Measurements from ENCODE around the gene ZNF879.

ZNF879 gene

GRCh38 chr5:179023528-179024189, at the start of gene ZNF879:
ZNF879 (plus strand) TSS chr5:179023804; CDS start chr5:179025005, 1,201 bp downstream.
- DNase-seq = peak; percentile 97

DNA sequence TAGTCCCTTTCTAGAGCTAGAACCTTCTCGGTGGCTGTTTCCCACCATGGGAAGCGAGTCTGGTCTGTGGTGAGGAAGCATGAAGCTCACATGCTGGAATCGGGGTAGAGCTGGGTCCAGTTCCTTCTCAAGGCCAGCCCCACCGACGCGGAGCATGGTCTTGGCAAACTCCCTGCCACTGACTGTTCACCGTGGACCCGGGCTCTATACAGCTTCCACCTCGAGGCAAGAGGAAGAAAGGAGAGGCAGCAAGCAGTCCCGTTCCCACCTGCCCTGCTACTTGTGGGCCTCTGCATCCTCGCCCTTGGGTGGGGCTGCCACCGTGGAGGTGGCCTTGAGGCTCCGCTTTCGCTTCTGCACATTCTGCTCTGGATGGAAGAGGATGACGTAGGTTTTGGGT, 42.2 kb upstream of the ZNF879 start:
- DNase-seq = no peak

DNA sequence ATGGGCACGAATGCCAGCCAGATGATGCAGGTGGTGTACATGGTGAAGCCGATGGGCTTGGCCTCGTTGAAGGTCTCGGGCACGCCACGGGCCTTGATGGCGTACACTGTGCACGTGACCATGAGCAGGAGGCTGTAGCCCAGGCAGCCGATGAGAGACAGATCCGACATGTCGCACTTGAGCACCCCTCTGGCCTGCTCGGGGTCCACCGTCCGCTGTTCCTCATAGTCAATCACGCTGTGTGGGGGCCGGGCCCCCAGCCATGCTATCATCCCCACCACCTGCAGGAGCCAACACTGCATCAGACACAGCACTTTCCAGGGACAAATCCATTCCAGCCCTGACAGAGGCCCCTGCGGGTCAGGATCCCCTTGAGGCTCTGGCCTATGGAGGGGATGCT, 40.7 kb upstream of the ZNF879 start:
- DNase-seq = no peak

DNA sequence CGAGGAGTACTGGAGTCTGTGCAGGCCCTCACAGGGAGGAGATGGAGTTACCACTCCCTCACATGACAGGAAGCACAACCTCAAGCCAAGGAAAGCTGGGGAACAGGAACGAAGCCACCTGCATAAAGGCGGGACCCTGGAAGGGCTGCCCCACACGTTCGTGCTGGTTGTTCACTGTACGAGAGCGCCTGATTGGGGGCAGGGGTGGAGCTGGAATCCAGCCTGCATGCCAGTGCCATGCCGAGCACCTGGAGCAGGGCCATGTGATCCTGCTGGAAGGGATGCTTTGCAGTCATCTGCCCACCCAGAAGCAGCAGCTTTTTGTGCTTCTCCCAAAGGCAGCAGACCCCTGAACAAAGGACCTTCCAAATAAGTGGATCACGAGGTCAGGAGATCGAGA, 39.9 kb upstream of the ZNF879 start:
- DNase-seq = no peak

DNA sequence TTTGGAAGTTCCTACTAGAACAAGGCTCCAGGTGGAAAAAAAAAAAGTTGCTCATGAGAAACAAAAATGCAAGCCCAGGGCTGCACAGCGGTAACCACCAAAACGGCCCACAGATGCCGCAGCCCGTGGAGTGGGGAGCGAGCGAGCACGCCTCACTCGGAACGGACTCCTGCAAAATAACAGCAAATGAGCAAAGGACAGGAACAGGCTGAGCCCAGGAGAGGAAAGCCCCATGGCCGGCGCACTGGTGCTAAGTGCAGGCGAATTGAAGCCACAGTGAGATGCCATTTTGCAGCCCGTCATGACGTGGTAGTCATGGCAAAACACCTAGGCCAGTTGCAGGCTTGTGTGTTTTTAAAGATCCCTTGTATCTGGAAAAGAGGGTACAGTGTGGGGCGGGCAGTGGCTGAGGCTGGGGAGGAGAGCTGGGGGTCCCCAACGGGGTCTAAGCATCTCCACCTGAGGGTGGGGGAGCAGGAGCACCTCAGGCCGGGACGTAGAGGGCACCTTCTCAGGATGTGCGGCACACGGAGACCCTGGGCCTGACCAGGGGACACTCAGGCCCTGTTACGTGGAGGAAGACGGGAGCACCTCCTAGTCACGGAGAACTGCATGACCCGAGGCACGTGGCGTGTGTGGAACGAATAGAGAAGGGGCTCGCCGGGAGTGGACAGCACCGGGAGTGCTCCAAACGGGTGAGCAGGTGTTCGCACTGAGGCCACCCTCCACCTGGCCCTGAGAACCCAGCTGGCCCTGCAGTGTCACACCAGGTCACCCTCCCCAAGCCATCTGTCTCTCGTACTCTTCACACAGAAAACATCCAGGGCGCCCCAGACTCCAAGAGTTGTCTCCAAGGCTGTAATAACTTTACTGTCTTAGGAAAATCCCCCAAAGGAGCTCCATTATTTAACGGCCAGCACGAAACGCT, 39.2 kb upstream of the ZNF879 start:
- no peak for DNase-seq

DNA sequence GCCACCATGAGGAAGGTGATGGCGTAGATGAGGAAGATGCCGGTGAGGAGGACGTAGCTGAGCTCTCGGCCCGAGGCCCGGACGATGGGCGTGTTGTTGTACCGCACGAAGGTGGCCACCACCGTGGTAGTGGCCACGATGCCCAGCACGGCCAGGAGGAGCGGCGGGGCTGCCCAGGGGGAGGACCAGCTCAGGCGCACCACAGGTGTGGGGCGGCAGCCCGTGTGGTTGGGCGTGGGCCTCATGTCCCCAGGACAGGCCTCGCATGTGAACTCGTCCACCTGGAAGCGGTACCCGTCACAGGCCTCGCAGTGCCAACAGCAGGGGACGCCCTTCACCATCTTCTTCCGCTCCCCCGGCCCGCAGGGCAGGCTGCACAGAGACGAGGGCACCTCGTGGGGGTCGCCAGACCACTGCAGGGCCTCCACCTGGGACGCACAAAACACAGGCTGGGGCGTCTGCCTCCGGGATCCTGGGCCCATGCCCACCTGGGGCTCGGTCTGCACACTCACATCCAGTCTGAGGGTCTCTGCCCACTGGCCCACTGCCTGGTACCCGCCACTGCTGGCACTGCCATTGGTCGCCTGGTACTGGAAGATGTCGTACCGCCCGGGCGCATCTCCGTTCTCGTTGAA, 37.2 kb upstream of the ZNF879 start:
- no peak for DNase-seq

GRCh38 chr5:178988436-178989220, 35.0 kb upstream of the ZNF879 start:
- no peak for DNase-seq

- no peak for DNase-seq
Measured at GRCh38 chr5:178989311-178989710, 34.3 kb upstream of the ZNF879 start.

GRCh38 chr5:178990491-178990890, 33.1 kb upstream of the ZNF879 start:
- DNase-seq = no peak

DNA sequence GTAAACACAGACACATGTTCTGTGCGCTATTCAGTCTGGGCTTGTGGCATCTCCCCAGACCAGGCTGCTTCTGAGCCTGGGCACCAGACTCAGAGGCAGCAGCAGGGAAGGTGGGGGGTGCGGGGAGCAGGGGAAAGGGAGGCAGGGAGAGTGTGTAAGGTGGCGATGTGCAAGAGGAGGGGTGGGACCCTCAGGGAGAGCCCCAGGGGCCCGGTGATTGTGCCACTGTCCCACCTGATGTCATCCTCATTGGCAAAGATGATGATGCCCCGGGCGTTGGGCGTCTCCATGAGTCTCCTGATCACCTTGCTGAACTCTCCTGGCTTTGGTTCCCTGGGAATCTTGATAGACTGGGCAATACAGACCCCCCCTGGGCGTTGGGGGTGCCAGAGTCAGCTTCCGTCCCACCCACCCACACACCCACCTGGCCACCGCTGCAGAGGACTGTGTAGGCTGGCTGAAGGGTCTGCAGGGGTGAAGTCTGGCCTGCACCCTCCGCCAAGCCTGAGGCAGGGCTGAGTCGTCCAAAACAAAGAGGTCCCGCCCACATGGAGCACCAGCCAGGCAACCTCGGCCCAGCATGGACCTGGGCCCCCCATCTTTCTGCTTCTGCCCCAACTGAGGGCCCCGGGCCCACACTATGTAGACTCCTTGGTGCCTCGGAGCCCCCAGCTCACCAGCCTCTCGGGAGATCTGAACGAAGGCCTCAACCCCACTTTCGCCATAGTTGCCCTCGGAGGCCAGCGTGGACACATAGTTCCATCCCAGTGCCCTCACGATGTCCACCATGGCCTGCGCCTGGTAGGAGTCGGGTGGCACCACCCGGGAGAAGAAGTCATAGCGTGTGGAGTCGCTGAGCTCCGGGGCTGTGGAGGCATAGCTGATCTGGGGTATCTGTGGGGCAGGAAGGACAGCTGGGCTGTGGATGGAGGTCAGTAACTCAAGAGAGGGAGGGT, 32.1 kb upstream of the ZNF879 start:
- no peak for DNase-seq

DNA sequence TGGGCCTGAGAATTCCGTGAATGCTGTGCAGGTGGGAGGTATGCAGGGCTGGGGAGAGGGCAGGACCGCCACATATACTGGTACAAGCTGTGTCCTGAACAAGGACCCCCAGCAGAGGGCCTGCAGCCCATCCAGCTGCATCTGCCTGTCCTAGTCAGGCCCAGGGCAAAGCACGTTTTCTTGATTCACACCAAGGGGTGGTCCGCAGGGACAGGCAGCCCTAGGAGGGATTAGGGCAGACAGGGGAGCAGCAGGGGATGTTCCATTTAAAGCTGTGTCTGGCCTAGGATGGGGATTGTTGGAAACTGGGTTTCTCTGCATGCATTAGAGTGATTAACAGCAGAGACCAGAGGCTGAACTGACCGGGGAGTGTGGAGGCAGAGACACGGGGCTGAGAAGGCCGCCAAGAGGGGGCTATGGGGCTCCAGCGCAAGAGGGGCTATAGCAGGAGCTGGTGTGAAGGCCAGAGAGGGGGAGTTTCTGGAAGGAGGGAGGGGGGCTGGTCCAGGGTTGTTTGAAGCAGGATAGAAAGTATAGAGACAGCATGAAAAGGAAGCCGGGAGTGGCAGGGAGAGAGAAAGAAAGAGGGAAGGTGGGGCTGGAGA, 31.2 kb upstream of the ZNF879 start:
- no peak for DNase-seq

DNA sequence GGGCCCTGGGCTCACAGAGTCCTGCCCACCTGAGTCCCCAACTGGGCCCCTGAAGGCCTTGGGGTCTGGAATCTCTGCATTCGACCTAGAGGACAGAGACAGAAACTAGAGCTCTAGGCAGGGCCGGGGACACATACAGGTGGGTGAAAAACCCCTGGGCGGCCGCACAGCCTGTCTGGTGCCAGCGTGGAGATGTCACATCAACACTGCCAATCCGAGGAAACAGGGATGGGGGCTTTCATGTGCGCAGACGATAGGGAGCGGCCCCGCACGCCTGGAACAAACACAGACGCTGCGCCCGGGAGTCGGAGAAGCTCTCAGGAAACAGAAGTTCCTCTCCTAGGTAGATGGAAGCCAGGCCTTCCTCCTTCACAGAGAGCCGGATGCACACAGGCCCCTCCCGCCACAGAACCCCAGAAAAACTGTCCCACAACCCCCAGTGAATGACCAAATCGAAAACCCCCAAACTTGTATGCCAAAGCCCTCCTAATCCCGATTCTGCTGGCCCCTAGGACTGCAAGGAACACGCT, 30.3 kb upstream of the ZNF879 start:
- no peak for DNase-seq

DNA sequence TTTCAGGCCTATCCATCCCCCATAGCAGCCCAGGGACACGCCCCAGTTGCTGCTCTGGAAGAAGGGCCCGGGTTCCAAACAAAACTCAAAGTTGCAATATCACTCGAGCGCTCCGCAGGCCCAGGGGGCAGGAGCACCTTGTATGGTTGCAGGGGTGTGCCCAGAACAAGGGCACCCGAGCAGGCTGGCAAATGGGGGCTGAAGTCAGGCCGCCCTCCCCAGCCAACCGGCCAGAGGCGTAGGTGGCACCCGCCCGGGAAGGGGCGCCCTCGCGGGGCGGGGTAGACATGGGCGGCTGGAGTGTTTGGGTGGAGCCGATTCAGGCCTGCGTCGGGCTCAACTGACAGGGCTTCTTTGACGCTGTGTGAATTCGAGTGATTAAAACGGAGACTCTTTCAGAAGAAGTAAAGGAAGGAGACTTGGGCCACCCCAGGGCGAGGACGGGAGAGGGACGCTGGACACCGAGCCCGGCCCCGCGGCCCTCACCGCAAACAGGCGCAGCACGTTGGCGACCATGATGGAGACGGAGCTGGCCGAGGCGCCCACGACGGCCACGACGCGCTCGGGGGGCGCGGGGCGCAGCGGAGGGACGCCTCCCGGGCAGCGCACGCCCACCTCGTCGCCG, 29.5 kb upstream of the ZNF879 start:
- no peak for DNase-seq

- no peak for DNase-seq
Measured at GRCh38 chr5:178994580-178995340, 28.8 kb upstream of the ZNF879 start, which contains the start of gene GRM6. GRM6 (minus strand) TSS chr5:178995320; CDS start chr5:178994944, 376 bp downstream.

DNA sequence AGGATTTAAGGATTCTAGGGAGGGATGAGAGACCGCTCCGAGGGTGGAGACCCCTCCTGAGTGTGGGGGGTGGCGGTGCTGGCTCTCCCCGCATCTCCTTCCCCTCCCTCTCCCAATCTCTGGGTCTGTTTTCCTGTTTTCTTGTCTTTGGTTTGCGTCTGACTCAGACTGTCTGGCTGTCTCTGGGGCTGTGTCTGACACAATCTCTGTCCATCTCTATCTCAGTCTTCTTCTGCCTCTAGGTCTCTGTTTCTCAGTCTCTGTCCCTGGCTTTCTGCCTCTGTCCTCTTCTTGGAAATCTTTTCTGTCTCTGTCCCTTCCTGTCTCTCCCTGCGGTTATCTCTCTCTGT, 28.3 kb upstream of the ZNF879 start:
- DNase-seq = no peak

DNA sequence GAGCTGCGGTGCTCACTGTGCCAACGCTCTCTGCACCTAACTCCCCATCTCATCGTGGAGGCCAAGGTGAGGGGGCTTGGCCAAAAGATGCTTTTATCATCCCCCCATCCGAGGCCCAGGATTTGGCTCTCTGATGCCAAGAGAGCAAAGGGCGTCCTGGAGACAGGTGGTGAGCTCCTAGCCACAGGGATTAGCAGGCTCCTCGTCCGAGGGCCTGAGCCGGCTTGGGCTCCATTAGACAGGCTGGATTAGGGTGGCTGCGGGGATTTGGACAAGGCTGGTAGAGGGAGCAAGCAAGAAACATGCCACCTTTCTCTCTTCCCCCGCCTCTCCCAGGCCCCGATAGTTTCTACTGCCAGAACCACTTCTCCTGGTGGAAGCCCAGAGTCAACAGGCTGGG, 27.4 kb upstream of the ZNF879 start:
- DNase-seq = no peak

DNA sequence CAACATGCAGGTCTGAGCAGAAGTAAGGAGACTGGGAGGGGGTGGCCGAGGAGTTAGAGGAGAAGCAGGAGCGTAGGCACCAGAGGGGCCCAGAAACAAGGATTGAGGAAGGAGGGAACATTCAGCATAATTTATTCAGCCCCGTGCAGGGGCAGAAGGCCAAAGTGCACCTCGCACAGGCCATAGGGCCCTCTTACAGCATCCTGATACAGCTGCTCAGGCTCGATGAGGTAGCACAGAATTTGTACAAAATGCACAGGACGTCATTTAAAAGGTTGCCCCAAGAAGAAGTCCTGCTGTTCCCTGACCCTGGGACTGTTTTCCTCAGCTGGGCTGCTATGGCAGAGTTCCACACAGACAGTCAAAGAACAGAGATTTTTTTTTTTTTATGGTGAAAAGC, 26.4 kb upstream of the ZNF879 start:
- no peak for DNase-seq

GRCh38 chr5:178998441-178998840, 25.2 kb upstream of the ZNF879 start:
- no peak for DNase-seq

DNA sequence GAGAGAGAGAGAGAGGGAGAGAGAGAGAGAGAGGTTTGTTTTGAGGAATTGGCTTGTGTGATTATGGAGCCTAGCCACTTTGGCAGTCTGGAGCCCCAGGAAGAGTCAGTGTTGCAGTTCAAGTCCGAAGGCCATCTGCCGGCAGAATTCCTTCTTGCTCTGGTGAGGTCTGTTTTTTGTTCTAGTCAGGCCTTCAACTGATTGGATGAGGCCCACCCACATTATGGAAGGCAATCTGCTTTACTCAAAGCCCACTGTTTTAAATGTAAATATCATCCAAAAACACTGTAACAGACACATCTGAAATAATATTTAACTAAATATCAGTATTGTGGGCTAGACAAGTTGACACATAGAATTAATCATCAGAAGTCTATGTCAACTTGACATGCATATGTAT, 17.0 kb upstream of the ZNF879 start:
- DNase-seq = no peak

GRCh38 chr5:179008667-179009066, 14.9 kb upstream of the ZNF879 start:
- no peak for DNase-seq

Measured in NCI-H69 (cell line).